ENCODE data around the gene FABP7.
"Not testable (repeated sequence)": the region's sequence is repeated elsewhere in the genome, so short reads cannot be mapped to it uniquely, and the experiment has no call there.

Gene FABP7

DNA sequence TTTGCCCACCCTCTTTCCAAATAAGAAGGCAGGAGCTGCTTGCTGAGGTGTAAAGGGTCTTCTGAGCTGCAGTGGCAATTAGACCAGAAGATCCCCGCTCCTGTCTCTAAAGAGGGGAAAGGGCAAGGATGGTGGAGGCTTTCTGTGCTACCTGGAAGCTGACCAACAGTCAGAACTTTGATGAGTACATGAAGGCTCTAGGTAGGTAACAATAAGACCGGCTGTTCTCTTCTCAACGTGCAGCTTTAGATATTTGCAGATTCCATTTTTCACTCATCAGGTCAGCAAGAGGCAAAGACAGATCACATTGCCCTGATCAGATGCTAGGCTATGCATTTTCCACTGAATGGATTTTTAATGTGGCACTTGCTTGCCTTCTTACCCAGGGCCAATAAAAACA is at the start of gene FABP7:
Gene FABP7, plus strand, starts transcription at position 50 of the 400 bp plus-strand sequence. Its CDS starts 79 bp downstream, at position 129.
- no peak for DNase-seq (ENCODE audit: low read depth in 4 of 4, low spot score in 1 of 4)

DNA sequence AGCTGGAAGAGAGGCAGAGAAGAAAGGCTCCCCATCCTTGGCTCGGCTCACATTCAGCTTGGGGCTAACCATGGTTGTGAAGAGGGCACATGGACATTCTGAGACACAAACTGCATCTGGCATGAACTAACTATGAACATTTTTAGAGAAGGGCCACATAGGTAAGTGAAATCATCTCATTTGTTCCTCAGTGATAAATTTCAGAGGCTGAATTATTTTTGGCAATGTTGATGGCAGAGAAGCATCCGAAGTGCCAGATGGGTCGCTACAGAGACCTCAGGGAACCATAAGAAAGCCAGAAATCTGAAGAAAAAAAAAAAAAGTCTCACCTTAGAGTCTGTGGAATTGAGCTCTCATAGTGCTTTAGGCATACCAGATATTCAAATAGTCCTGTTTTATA is 49.2 kb upstream of the FABP7 start:
- DNase-seq (ENCODE audit: low read depth in 4 of 4, low spot score in 1 of 4) = no peak

DNA sequence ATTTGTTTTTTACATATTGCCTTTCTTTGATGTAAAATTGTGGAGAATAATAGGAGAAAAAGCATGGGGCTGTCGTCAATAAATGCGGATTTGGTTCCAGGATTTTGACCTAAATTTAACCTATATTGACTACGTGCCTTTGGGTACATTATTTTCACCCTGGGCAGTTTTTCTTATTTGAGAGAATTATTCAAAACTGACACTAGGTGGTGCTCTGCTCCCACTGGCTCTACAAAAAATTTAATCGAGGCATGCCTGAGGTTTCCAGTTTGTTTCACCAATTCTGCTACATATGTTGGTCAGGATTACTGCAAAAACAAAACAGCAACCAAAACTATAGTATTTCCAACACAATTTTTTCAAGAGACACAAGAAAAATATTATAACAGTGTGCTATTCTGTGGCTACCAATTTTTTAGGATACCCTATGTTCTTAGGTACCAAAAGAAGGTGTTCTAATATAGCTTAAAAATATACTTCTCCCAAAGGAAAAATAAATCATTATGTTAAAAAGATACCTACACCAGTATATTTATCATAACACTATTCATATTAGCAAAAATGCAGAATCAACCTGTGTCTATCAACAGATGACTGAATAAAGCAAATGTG is 48.6 kb upstream of the FABP7 start:
- no peak for DNase-seq (ENCODE audit: low read depth in 4 of 4, low spot score in 1 of 4)

DNA sequence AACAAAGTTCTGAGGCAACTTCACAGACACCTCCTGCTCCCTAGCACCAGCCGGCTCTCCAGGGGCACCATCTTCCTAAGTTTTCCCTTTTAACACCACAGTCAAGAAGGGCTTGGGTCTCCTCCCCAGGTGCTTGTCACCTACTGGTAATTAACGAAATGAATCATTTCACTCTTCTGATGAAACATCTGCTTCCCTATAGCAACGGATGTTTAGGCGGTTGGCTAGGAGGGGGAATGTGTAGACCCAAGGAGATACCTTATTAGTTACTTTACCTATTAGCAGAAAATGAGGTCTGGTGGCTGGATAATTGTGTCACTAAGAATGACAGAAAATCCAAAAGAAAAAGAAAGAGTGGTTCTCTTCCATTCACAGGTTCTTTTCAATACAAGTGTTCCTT is 46.3 kb upstream of the FABP7 start:
- no peak for DNase-seq (ENCODE audit: low read depth in 4 of 4, low spot score in 1 of 4)

DNA sequence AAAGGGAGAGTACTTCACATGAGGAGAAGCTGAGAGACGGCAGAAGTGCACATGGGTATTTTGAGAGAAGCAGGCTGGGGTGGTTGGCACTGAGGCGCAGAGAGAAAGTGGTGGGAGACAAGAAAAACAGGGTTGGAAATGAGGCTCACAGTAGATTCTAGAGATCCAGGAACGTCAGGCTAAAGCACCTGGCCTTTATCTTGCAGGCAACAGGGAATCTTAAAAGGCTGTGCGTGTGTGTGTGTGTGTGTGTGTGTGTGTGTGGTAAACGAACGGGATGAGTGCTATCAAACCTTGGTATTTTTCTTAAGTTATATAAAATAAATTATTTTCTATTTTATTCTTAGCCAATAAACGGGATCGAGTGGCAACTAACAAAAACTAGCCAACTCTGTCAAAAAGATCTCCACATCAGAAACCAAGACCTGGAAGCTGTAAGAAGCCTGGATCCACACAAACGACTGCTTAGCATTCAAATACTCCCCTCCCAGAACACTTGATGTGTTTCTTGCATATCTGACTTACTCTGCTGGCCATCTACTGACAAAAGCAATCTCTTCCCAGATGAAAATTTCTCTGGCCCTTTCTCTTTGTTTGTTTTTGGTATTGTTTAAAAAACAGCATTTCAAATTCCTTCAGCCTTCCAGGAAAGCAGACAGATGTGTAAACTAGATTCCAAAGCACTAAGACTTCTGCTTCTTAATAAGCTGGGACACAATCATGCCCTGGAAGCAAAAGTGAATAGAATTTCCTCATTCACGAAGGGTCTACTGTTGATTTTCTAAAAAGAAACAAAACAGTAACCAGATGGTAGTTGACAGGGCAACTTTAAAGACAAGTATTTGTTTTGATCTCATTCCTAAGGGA is 44.8 kb upstream of the FABP7 start:
- DNase-seq (ENCODE audit: low read depth in 4 of 4, low spot score in 1 of 4) = no peak

DNA sequence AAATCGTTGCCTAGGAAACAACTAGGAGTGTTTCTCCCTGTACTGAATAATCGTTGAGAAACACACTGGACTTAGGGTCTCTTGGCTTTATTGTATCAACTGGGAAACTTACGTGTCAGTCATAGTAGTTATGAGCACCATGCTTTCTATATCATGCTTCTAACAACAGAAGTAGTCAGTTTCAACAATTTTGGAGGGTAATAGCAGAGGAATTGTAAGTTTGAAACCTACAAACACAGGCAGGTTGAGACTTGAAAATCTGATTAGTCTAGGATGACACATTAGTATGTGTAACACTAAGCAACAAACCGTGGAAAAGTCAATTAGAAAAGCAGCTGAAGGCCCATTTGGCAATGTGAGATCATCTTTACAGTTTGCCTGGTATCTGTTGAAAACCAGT is 43.9 kb upstream of the FABP7 start:
- DNase-seq (ENCODE audit: low read depth in 4 of 4, low spot score in 1 of 4) = no peak

DNA sequence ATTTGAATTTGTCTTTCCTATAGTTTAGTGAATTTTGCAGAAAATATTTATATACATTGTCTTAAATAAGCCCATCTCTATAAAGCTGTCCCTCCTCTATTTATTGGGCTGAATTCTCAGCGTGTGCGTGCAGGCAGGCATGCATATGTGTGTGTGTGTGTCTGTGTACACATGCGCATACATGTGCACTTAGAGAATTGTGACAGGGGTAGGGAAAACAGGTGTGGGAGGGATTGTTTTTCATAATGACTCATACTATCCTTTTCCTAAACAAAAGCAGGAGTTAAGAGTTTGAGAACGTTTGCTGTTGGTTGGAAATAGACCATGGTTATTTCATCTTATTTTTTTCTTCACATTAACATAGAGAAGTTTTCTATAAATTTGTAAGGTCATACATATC is 43.4 kb upstream of the FABP7 start:
- no peak for DNase-seq (ENCODE audit: low read depth in 4 of 4, low spot score in 1 of 4)

DNA sequence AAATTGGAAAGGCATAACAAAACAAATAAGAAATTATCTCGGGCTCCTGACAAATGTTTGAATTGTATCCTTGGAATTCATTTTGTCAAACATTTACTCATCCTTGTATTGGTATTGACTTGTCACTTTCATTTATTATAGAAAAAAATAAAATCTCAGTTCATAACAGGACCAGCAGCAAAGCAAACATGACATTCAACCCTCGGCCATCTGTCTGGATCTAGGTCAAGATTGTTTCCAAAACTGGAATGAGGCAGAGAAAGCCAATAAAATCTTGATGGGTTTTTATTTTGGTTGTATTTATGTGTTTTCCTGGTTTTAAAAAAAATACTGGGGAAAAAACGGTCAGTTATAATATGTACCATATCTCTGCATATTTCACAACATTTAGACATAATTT is 42.9 kb upstream of the FABP7 start:
- no peak for DNase-seq (ENCODE audit: low read depth in 4 of 4, low spot score in 1 of 4)

DNA sequence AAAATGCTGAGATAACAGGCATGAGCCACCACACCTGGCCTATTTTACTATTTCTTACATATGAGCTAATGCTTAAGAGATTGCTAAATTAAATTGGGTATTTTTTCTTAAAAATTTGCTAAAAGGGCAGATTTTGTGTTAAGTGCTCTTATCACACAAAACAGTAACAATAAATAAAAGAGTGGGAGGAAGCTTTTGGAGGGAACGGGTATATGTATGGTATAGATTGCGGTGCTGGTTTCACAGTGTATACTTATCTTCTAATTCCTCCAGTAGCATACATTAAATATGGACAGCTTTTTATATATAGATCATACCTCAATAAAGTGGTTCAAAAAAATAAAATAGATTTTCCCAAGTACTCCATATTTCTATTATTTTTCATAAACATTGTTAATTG is 39.4 kb upstream of the FABP7 start:
- DNase-seq (ENCODE audit: low read depth in 4 of 4, low spot score in 1 of 4) = no peak

DNA sequence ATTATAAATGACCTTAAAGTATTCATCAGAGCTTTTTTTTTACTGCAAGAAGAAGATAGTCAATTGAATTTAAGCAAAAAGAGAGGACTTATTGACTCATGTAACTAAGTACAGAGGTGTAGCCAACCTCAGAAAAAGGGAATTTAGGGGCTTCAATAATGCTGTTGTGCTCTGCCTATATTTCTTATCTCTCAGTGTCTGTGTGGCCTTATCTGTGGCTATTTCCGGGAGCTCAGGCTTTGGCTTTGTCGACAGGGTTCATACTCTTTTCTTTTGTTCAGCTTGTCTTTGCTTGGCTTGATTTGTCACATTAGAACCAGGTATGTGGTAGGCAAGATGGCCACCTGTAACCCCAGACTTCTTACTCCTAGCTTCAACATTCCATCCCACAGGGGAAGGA is 38.6 kb upstream of the FABP7 start:
- no peak for DNase-seq (ENCODE audit: low read depth in 4 of 4, low spot score in 1 of 4)

DNA sequence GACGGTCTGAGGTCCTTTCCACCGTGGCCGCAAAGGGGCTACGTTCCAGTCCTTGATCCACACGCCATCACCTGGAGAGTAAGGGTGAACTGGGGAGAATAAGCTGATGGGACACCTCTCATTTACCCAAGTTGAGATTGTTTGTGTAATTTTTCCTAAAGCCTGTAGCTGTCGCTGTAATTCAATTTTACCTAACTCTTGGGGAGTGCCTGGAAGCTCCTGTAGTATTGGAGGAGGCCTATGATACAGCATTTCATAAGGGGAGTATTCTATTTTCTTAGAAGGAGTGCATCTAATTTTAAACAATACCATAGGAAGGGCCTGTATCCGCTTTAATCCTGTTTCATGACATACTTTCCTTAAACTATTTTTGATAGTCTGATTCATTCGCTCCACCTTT is 35.3 kb upstream of the FABP7 start:
- not testable (repeated sequence) for DNase-seq (ENCODE audit: low read depth in 4 of 4, low spot score in 1 of 4)

DNA sequence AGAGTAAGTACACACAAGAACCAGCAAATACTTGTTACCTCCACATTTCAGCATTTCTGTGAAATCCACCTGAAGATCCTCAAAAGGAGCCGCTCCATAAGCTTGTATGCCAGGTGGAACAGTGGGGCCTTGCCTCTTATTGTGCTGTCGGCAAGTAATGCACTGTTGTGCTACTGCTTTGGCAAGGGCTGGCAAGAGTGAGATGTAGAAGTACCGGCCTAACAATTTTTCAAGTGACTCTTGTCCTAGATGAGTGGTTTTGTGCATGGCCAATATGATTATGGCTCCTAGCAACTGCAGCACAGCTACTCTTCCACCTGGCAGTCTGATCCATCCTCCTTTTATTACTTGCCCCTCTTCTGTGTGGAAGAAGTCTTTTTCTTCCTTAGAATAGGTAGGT is 34.7 kb upstream of the FABP7 start:
- not testable (repeated sequence) for DNase-seq (ENCODE audit: low read depth in 4 of 4, low spot score in 1 of 4)

DNA sequence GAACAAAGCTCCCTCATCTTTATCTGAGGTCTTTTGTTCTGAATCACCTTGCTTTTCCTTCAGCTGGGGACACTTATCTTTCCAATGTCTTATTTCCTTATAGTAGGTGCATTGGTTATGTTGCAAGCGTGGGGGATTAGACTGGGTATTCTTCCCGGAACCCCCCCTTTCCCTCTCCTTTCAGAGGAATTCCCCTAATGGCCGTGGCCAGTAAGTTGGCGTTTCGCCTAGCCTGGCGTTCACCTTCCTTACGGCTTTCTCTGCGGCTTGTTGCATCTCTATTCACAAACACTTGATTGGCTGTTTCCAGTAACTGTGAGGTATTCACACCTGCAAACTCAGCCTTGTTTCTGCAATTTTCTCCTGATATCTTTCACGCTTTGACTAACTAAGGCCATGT is 32.8 kb upstream of the FABP7 start:
- DNase-seq (ENCODE audit: low read depth in 4 of 4, low spot score in 1 of 4) = no peak

DNA sequence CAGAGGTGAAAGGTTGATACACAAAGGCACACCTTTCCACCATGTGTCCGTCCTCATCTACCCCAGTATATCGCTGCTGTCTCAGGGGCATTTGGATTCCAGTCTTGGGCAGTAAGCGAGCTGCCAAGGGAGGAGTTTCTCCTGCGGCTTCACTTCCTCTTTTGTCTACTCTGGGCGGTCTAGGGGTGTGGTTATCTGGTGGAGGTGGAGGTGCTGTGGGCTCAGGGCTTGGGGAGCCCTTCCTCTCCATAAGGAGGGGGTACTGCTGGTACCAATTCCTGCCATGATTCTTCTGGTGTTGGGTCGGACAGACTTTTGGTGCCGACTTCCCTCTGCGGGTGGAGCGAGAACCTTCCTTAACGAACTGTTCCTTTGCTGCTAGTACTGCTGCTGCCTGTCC is 31.9 kb upstream of the FABP7 start:
- no peak for DNase-seq (ENCODE audit: low read depth in 4 of 4, low spot score in 1 of 4)

DNA sequence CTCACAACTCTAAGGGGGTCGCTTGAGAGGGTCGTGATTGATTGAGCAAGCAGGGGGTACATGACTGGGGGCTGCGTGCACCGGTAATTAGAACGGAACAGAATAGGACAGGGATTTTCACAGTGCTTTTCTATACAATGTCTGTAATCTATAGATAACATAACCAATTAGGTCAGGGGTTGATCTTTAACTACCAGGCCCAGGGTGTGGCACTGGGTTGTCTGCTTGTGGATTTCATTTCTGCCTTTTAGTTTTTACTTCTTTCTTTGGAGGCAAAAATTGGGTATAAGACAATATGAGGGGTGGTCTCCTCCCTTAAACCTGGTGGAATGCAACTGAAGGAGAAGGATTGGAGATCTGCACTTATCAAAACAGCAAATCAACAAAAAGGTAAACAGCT is 30.6 kb upstream of the FABP7 start:
- DNase-seq (ENCODE audit: low read depth in 4 of 4, low spot score in 1 of 4) = not testable (repeated sequence)

DNA sequence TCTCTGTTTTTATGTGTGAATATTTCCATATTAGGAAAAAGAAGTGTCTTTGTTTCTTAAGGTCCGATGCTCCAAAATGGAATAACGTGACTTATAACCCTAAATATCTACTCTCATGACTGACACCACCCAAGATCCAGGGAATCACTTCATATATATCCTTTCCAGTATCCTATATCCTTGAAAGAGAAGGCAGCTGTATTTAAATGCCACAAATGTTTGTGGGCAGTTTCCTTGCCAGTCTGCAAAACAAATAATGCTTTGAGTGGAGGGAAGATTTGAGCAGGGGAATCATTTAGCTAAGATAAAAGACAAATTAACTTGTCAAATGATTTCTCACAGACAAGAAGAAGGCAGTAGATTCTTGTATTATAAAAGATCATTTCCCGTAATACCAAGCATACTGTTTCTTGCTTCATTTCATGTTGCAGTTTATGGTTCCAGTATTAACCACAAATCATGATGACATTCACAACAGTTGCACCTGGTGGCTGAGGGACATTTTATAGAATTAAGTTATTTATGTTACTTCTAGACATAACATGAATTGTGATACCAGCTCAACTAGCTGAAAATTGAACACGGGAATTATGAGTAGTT is 30.0 kb upstream of the FABP7 start:
- DNase-seq (ENCODE audit: low read depth in 4 of 4, low spot score in 1 of 4) = no peak

DNA sequence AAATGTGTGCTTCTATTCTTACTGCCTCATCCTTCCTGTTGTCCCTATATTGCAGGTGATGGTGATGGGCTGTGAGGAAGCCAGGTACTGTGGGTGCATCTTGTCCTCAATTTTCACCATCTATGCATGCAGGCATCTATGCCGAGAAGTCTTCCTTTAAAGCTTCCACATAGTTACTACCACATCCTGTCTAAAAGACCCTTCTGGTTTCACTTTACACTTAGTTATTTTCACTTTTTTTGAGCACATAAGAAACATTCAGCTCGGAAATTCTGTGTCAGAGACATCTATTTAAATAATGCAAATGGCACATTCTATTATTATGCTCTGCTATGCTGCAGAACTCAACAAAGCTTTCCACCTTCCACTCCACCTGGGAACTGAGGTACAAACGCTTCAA is 28.2 kb upstream of the FABP7 start:
- DNase-seq (ENCODE audit: low read depth in 4 of 4, low spot score in 1 of 4) = no peak

DNA sequence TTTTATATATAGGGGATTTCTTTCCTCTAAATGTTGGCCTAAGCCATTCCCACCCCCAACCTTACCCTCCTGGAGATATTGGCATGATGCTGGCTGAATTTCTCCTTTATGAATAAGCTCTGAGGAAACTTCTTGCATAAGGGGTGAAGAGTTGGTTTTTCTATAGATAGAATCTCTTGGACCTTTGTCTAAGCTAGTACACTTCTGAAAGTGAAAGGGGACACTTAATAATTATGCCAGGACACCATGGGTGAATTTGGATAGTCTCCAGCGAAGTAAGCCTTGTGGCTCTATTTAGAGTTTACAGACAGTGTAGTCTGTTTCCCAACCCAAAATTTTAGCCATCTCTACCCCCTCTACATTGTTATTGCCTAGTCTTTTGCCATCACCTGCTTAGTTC is 27.1 kb upstream of the FABP7 start:
- no peak for DNase-seq (ENCODE audit: low read depth in 4 of 4, low spot score in 1 of 4)

DNA sequence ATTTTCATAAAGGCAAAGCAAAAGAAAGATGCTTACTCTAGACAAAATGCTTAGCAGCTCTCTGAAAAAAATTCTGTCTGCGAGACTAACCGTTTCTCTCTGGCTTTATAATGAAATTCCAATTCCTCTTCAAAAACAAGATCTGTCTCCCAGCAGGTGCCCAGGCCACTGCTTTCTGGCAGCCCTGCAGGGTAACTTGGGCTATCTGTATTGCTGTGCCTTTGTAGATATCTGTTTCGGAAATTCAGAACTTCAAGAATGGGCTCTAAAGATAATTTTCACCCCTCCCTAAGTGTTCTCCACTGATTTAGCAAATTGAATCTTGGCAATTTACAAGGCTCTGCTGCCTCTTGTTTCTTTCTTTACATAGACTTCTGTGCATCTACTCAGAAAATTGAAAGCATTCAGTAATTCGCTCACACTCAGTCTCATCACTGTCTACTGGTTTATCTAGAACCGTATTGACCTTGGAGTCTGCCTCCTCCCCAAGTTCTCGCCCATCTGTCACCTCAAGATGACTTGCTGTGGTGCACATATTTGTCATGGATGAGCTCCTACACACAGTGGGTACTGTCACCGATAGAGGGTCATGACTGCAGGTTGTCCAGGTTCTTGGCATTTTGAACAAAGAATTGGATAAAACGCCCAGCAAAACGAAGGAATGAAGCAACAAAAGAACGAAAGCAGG is 26.4 kb upstream of the FABP7 start:
- no peak for DNase-seq (ENCODE audit: low read depth in 4 of 4, low spot score in 1 of 4)

DNA sequence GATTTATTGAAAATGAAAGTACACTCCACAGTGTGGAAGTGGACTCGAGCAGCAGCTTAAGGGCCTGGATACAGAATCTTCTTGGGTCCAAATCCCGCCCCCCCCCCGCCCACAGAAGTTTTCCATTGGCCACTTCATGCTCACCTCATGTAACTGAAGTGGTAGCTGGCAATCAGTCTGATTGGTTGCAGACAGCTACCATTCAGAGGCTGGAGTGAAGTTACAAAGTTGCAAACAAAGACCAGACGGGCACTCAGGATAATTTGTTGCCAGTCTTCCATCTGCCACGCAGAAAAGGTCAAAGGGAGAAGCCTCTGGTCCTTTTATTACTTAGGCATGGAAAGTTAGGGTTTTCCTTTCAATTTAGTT is 25.8 kb upstream of the FABP7 start:
- no peak for DNase-seq (ENCODE audit: low read depth in 4 of 4, low spot score in 1 of 4)

DNA sequence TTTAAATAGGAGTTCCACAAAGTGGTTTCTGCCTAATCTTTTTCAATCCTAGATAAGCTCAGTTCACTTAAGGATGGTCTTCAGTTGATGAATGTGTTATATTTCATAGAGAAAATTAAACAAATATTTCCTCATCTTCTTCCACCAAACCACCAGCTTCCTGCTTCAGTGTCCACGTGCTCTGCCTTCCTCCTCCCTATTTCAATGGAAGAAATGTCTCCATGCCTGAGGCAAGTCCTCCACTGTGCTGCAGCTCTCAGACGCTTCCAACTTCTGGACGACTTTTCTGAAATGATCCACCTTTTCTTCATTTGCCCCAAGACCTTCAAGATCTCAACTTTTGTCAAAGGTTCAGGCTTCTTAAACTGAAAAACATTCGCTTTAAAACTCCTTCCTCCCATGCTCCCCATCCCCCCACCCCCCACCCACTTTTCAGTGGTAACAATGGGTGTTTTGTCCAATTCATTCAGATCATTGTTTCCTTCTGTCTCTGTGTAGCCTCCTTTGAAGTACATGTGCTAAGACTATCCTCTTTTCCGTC is 25.3 kb upstream of the FABP7 start:
- no peak for DNase-seq (ENCODE audit: low read depth in 4 of 4, low spot score in 1 of 4)

DNA sequence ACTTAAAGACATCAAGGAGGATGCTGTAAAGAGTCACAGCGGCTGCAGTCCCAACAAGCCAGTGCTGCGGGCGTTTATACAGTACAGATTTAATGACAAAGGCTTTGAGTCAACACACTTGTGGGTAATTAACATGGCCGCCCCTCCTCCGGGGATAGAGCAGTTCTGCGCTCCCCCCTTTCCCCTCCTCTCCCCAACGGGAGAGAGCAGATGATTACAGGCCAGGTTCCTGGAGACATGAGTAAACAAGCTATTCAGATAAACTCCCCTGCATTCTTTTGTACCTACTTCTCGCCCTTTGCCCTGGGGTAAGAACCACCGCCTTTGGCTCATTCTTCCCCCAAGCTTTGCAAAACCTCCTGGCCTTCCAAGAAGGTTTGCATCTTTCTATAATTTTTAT is 23.6 kb upstream of the FABP7 start:
- DNase-seq (ENCODE audit: low read depth in 4 of 4, low spot score in 1 of 4) = no peak

All from stimulated activated CD4-positive, alpha-beta T cell treated with anti-CD3 and anti-CD28 coated beads, Interleukin-1b, Interleukin-23, amount 100 ng/mL, for 24 hours (primary cell).